NOMO-1 treated with dmso at 0.1 percent for 144 hours (cell line): ENCODE results near the gene MUC5B.
"Not testable (repeated sequence)": the region's sequence is repeated elsewhere in the genome, so short reads cannot be mapped to it uniquely, and the experiment has no call there.

Experiments
- DNase-seq: peaks from one replicate; lab custom pipeline; 2025; ENCODE audit not compliant: unreplicated experiment; lab: John Stamatoyannopoulos, UW

The MUC5B gene

DNA sequence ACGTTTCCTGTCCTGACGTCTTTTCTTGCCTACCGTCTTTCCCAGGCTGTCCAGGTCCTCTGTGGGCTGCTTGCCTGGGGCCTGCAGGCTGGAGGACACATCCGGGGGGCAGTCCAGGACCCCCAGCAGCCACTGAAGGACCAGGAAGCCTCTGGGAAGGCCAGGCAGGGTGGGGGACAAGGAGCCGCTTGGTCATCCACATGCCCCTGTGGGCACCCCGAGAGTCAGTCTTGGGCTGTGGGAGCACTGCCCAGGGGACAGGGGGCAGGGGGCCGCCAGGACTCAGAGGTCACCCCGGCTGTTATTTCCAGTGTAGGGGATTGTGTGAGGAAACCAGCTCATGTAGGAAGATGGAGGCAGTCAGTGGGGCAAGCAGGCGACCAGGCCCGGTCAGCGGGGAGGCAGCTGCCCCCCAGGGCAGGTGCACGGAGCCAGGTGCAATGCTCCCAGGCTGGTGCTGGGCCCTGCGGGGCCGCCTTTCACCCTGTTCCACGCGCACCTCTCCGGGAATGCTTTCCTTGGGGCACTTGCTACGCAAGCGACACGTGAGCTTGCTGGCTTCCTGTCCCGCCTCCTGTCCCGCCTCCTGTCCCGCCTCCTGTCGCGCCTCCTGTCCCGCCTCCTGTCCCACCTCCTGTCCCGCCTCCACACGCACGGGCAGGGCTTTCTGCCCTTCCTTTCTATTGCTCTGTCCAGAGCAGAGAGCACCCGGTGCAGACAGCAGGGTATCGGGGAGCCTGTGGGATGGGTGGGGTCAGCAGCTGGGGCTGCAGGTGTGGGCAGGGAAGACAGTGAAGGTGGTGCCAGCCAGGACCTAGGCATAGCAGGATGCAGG, 39.5 kb downstream of the MUC5B start:
- DNase-seq, result peak; percentile 93

- DNase-seq, result no peak
Measured at GRCh38 chr11:1263010-1263409, 40.1 kb downstream of the MUC5B start.

DNA sequence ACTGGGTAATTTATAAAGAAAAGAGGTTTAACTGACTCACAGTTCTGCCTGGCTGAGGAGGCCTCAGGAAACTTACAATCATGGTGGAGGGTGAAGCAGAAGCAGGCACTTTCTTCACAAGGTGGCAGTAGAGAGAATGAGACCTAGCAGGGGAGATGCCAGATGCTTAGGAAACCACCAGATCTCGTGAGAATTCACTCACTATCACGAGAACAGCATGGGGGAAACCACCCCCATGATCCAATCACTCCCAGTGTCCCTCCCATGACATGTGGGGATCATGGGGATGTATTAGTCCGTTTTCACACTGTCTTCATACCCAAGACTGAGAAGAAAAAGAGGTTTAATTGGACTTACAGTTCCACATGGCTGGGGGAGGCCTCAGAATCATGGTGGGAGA, 41.6 kb downstream of the MUC5B start:
- DNase-seq, result peak; percentile 9

GRCh38 chr11:1265480-1265879, 42.6 kb downstream of the MUC5B start:
- not testable (repeated sequence) for DNase-seq

DNA sequence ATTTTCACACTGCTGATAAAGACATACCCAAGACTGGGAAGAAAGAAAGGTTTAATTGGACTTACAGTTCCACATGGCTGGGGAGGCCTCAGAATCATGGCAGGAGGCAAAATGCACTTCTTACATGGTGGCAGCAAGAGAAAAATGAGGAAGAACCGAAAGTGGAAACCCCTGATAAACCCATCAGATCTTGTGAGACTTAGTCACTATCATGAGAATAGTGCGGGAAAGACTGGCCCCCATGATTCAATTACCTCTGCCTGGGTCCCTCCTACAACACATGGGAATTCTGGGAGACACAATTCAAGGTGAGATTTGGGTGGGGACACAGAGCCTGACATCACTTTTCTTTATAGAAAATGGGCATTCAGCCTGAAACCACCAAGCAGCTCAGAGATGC, 44.1 kb downstream of the MUC5B start:
- DNase-seq, result not testable (repeated sequence)

DNA sequence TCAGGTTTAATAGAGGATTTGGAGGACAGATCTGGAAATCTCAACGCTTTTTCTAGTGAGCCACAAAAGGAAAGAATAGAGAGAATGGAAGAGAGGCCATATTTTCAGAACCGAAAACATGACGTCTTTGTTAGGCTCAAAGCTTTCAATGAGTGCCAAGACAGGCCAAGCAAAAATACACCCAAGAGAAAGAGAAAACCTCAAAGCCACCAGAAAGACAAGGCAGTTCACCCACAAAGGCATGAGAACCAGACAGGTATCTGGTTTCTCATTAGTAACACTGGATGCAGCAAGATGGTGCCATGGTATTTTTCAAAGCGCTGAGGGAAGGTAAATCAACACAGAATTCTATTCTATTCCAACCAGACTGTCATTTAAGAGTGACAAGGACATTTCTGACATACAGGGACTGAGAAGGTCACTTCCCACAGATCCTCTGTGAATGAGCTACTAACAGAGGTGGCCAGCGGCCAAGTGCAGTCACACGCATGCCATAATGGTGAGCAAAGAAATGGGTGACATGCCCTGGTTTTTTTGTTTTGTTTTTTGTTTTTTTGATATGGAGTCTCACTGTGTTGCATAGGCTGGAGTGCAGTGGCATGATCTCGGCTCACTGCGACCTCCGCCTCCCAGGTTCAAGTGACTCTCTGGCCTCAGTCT, 44.7 kb downstream of the MUC5B start:
- no peak for DNase-seq

DNA sequence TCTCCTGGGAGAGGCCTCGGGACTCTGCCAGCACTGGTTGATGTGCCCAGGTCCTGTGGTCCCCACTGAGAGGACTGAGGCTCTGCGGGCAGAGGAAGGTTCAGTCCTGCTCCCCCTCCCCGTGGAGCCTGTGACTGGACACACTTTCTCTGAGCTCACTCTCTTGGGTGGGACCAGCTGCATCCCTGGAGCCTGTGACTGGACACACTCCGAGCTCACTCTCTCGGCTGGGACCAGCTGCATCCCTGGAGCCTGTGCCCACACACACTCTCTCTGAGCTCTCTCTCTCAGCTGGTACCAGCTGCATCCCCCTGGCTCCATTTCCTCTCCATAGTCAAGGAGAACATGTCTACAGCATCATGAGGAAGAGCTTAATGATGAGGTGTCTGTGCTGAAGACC, 47.1 kb downstream of the MUC5B start:
- DNase-seq, result no peak

GRCh38 chr11:1270476-1270875, 47.6 kb downstream of the MUC5B start:
- no peak for DNase-seq

DNA sequence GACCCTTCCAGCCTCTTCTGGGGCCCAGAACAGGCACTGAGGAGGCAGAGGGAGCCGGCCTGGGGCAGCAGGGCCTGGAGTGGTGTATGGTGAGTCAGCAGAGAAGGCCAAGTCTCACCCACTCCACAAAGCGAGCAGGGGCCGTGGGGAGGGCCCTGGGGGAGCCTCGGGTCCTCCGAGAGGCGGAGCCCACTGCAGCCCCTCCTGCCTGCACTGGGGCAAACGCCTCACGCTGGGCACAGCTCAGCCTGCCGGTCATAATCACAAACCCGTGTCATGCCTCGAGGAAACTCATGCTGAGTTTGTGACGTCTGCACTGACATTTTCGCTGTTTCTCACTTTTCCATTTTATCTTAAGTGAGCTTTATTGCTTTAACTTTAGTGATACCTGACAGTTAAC, 48.1 kb downstream of the MUC5B start:
- DNase-seq, result no peak

GRCh38 chr11:1271406-1271805, 48.5 kb downstream of the MUC5B start:
- DNase-seq, result no peak

DNA sequence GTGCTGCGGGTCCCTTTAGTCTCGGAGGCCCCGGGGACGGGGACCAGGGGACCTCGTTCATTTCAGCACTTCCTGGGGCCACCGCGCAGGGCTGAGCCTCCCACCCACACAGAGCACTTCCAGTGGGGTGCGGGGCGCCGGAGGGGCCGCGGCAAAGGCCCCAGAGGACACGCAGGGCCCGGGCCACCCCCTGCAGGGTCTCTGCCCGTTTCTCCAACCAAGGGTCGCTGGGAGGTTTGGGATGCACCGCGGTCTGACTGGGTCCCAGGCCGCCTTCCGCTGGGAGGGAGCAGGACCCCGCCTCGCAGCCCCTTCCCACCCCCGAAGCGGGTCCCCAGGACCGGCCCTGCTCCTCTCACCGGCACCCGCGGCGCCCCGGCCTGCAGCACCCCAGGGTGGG, 49.1 kb downstream of the MUC5B start:
- DNase-seq, result no peak

DNA sequence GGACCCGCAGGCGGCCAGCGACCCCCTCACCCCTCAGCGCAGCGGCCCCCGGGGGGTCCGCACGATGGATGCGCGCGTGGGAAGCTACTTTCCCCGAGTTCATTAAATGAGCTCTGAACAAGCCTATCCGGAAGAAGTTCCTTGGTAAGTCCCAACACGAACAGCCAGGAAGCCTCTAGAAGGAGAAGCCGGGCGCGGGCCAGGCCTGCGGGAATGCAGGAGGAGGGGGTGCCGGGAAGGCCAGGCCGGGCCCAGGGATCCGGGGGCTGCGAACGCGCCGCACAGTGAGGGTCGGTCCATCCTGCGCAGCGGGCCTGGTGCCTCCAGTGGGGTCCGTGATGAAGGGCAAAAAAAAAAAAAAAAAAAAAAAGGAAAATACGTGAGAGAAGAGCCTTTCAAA, 49.7 kb downstream of the MUC5B start:
- DNase-seq, result no peak

DNA sequence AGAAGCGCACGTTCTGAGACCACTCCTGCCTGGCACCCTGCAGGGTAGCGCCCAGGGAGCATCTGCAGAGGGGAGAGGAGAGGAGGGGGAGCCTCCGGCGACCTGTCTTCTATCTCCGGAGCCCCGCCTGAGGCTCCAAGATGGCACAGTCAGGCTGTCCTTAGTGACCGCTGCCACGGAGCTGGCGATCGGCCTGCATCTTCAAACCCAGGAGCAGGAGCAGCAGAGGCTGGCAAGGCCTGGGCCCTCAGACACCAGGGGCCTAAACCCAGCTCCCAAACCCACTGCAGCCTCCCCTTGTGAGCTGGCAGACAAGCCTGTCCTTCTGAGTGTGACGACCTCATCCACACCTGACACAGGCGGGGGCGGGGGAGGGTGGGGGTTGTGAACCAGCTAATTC, 51.6 kb downstream of the MUC5B start:
- no peak for DNase-seq

- no peak for DNase-seq
Measured at GRCh38 chr11:1275021-1275420, 52.2 kb downstream of the MUC5B start.

- no peak for DNase-seq
Measured at GRCh38 chr11:1276041-1276790, 53.4 kb downstream of the MUC5B start.

- DNase-seq, result no peak
Measured at GRCh38 chr11:1276866-1277615, 54.2 kb downstream of the MUC5B start.

DNA sequence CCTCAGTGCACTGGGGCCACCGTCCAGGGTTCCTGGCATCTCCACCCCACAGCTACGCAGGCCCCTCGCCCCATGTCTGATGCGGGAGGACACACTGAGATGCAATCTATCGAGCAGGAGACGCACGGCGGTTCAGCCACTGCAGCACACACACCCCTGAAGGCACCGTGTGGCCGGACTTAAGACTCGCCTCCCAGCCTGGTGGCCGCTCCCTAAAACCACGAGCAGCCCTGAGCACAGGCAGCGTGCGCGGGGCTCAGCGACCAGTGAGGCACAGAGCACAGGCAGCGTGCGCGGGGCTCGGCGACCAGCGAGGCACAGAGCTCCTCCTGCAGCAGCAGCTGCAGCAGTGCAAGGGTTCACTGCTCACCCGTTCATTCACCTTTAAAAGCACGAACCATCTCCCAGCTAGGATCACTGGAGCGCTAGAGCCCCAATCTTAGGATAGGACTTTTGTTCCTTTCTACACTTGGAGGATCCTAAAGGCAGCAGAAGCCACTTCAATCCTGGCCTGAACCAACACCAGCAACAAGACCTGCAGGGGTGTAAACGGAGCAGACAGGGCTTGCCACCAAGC, 55.2 kb downstream of the MUC5B start:
- DNase-seq, result no peak

DNA sequence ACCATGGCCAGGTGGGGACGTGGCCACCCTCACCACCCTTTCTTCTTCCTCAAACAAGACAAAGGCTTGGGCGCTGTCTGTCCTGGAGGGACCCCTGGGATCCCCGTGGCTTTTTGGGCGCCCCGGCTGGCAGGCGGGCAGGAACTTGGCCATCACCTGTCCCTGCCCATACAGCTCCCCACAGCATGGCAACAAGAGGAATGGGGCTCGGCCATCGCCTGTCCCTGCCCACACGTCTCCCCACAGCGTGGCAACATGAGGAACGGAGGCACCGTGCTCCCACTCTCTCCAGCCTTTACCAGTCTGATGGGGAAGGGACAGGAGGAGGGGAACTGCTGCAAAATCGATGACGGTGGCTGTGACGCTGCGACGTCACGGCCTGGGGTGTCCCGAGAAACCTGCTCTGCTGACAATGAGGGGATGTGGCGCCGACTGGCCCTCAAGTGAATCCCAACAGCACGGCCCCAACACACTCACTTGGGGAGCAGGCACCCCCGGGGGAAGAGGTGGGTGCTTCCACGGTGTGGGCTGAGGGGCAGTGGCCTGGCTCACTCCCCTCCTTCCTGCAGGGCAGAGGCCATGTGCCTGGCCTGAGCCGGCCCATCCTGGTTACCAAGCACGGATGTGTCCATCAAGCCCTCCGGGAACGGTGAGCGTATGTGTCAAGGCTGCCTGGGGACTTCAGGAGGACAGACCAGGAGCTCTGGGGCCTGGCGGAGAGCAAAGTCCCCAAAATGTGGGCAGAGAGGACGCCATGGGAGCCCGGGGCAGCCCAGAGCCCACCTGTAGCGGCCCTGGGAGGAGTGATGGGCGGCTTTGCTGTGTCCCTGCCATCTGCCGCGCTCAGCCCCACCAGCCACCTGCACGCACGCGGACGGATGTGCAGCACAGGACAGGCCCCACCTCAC, 56.2 kb downstream of the MUC5B start:
- no peak for DNase-seq

GRCh38 chr11:1279674-1280055, 56.8 kb downstream of the MUC5B start:
- DNase-seq, result no peak
